ENCODE data around the gene SHISA4. TPM values are rescaled to one million over a fixed set of nuclear protein-coding genes. Genes with fewer than 3 reads are reported as not detected.

The SHISA4 gene
- total and polyA plus RNA-seq, 2 experiments from 2014 or later, result 21.9 to 22.8 TPM

- no peaks in the 10 kb centered on the region for H3K27me3 ChIP-seq
- no peak overlapping the region for H3K4me3 ChIP-seq
- peak overlapping the region; percentile 99 for H3K27ac ChIP-seq
- H3K4me1 ChIP-seq (ENCODE audit: low read depth), result peaks cover 40% of the 10 kb centered on the region
- no peak for TF ChIP-seq CTCF (IDR thresholded peaks at IDR 0.05; ENCODE audit: low read depth, low read length)
- H3K9me3 ChIP-seq (ENCODE audit: low read depth), result no peaks in the 10 kb centered on the region
- H3K36me3 ChIP-seq, result peaks cover 17% of the 10 kb centered on the region
- DNase-seq (ENCODE audit: low read depth in 1 of 2, low spot score in 1 of 2), result peak in 1 of 2 donors; percentile 32
Measured at GRCh38 chr1:201902198-201902597, 13.5 kb downstream of the SHISA4 start.

GRCh38 chr1:201903135-201903534 is 14.4 kb downstream of the SHISA4 start:
- Histone ChIP-seq H3K4me1 (ENCODE audit: low read depth) (peaks cover 49% of the 10 kb centered on the region), H3K9me3 (ENCODE audit: low read depth) (no peaks in the 10 kb centered on the region), H3K27ac (peak overlapping the region; percentile 99), H3K27me3 (no peaks in the 10 kb centered on the region), H3K4me3 (no peak overlapping the region), H3K36me3 (peaks cover 9% of the 10 kb centered on the region)
- TF ChIP-seq CTCF (IDR thresholded peaks at IDR 0.05; ENCODE audit: low read depth, low read length), result no peak
- peak in 1 of 2 donors; percentile 47 for DNase-seq (ENCODE audit: low read depth in 1 of 2, low spot score in 1 of 2)

- Histone ChIP-seq H3K36me3 (peaks cover 3% of the 10 kb centered on the region), H3K4me3 (no peak overlapping the region), H3K9me3 (ENCODE audit: low read depth) (no peaks in the 10 kb centered on the region), H3K4me1 (ENCODE audit: low read depth) (peaks cover 63% of the 10 kb centered on the region), H3K27me3 (no peaks in the 10 kb centered on the region), H3K27ac (peak overlapping the region; percentile 99)
- no peak for TF ChIP-seq CTCF (IDR thresholded peaks at IDR 0.05; ENCODE audit: low read depth, low read length)
- DNase-seq (ENCODE audit: low read depth in 1 of 2, low spot score in 1 of 2), result peak; percentile 93 to 95
Measured at GRCh38 chr1:201904579-201904978, 15.9 kb downstream of the SHISA4 start.

GRCh38 chr1:201905234-201905890 is 16.7 kb downstream of the SHISA4 start:
- no peak for TF ChIP-seq CTCF (IDR thresholded peaks at IDR 0.05; ENCODE audit: low read depth, low read length)
- H3K36me3 ChIP-seq, result no peaks in the 10 kb centered on the region
- H3K9me3 ChIP-seq (ENCODE audit: low read depth), result no peaks in the 10 kb centered on the region
- no peaks in the 10 kb centered on the region for H3K27me3 ChIP-seq
- H3K4me1 ChIP-seq (ENCODE audit: low read depth), result peaks cover 67% of the 10 kb centered on the region
- no peak overlapping the region for H3K4me3 ChIP-seq
- no peak for DNase-seq (ENCODE audit: low read depth in 1 of 2, low spot score in 1 of 2)
- H3K27ac ChIP-seq, result peak overlapping the region; percentile 99

GRCh38 chr1:201906336-201906735 is 17.6 kb downstream of the SHISA4 start:
- Histone ChIP-seq H3K4me1 (ENCODE audit: low read depth) (peaks cover 67% of the 10 kb centered on the region), H3K27ac (peak overlapping the region; percentile 99), H3K36me3 (no peaks in the 10 kb centered on the region), H3K4me3 (no peak overlapping the region), H3K9me3 (ENCODE audit: low read depth) (no peaks in the 10 kb centered on the region), H3K27me3 (no peaks in the 10 kb centered on the region)
- no peak for DNase-seq (ENCODE audit: low read depth in 1 of 2, low spot score in 1 of 2)
- TF ChIP-seq CTCF (IDR thresholded peaks at IDR 0.05; ENCODE audit: low read depth, low read length), result no peak
